ENCODE results near the gene ANKK1. TPM values are rescaled to one million over a fixed set of nuclear protein-coding genes. Genes with fewer than 3 reads are reported as not detected.

ANKK1 gene
- total RNA-seq, 2 donors from 2014 or later: 0.10 to 0.32 TPM

DNA sequence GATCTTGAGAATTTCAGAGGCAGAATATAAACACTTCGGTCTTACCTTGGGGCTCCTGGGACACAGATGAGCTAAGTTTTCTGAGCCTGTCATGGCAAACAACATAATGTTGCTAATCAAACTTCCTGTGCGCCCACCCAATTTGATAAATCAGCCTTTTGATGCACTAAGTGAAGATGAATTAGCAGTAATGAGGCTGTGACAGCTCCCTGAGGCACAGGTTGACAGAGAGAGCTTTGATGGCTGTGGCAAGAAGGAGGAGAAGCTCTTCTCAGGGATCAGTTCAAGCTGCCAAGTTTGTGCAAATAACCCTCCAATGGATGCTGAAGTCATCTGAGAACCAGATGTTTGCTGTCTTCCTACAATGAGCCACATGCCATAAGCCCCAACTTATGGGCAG lies 53.2 kb downstream of the ANKK1 start:
- no peaks in the 10 kb centered on the region for H3K9me3 ChIP-seq
- H3K36me3 ChIP-seq: no peaks in the 10 kb centered on the region
- intact Hi-C loops (cut with DNase I): no loop called here
- H3K4me3 ChIP-seq: no peak overlapping the region
- H3K9ac ChIP-seq (ENCODE audit: low read depth in 2 of 2, low read length in 2 of 2): no peak overlapping the region
- no peak for DNase-seq
- no peaks in the 10 kb centered on the region for H3K27me3 ChIP-seq
- H3K4me1 ChIP-seq: no peaks in the 10 kb centered on the region
- no peak for TF ChIP-seq CTCF (IDR thresholded peaks at IDR 0.05)
- no peak overlapping the region for H3K27ac ChIP-seq

DNA sequence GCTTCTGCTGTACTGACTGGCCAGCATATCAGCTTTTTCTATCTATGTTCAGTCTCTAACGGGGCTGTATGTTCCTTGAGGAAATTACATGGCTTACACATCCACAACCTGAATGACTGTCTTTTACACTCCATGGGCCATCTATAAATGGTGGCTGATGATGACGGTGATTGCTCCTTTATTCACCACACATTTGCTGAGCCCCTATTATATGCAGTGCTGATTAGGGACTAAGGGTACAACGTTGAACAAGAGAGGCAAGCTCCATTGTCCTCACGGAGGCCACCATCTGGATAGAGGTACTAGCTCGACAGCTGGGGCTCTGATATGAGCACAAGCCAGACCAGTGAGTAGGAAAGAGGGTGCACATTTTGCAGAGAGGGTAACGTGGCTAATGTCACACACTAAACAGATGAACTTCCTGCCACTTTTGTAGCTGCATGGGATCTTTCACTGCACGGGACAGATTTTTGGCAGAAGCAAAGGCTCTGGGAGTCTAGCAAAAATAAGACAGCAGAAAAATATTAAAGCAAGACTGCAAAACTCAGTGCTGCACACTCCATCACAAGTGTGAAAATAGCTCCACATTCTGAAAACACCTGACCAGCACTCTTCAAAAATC lies 57.0 kb downstream of the ANKK1 start:
- intact Hi-C loops (cut with DNase I): no loop called here

GRCh38 chr11:113446112-113446511 lies 58.5 kb downstream of the ANKK1 start:
- intact Hi-C loops (cut with DNase I): no loop called here
- no peak overlapping the region for H3K27ac ChIP-seq
- H3K9ac ChIP-seq (ENCODE audit: low read depth in 2 of 2, low read length in 2 of 2): no peak overlapping the region

More for the DNA sequence above, 57.0 kb downstream of the ANKK1 start:
- Histone ChIP-seq H3K4me1 (no peaks in the 10 kb centered on the region), H3K9ac (ENCODE audit: low read depth in 2 of 2, low read length in 2 of 2) (no peak overlapping the region), H3K27ac (no peak overlapping the region), H3K9me3 (no peaks in the 10 kb centered on the region), H3K27me3 (no peaks in the 10 kb centered on the region), H3K4me3 (no peak overlapping the region), H3K36me3 (no peaks in the 10 kb centered on the region)
- no peak for DNase-seq
- no peak for TF ChIP-seq CTCF (IDR thresholded peaks at IDR 0.05)

DNA sequence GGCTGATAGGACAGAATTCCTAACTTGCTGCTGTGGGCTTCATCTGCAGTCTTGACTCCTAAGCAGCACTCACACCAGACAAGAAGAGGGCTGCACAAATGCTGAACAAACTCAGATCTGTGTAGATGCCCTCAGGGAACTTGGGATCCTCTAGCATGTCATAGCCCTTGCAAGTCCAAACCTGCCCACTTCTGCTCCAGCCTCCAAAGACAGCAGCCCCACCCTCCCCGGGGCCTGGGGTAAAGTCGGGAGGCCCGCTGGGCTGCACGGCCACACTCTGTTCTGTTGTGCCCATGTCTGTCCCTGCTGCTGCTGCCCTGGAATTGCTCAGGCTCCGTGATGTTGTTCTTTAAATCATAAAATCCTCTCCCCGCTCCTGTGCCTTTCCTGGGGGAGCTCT lies 59.4 kb downstream of the ANKK1 start:
- no peak for TF ChIP-seq CTCF (IDR thresholded peaks at IDR 0.05)
- H3K27ac ChIP-seq: no peak overlapping the region
- no peak overlapping the region for H3K4me3 ChIP-seq
- H3K27me3 ChIP-seq: no peaks in the 10 kb centered on the region
- H3K9me3 ChIP-seq: no peaks in the 10 kb centered on the region
- DNase-seq: no peak
- no peaks in the 10 kb centered on the region for H3K36me3 ChIP-seq
- intact Hi-C loops (cut with DNase I): no loop called here
- H3K9ac ChIP-seq (ENCODE audit: low read depth in 2 of 2, low read length in 2 of 2): no peak overlapping the region
- H3K4me1 ChIP-seq: no peaks in the 10 kb centered on the region

More at GRCh38 chr11:113446112-113446511, 58.5 kb downstream of the ANKK1 start:
- Histone ChIP-seq H3K4me3 (no peak overlapping the region), H3K27me3 (no peaks in the 10 kb centered on the region), H3K36me3 (no peaks in the 10 kb centered on the region), H3K9me3 (no peaks in the 10 kb centered on the region), H3K4me1 (no peaks in the 10 kb centered on the region)
- TF ChIP-seq CTCF (IDR thresholded peaks at IDR 0.05): no peak
- DNase-seq: no peak

DNA sequence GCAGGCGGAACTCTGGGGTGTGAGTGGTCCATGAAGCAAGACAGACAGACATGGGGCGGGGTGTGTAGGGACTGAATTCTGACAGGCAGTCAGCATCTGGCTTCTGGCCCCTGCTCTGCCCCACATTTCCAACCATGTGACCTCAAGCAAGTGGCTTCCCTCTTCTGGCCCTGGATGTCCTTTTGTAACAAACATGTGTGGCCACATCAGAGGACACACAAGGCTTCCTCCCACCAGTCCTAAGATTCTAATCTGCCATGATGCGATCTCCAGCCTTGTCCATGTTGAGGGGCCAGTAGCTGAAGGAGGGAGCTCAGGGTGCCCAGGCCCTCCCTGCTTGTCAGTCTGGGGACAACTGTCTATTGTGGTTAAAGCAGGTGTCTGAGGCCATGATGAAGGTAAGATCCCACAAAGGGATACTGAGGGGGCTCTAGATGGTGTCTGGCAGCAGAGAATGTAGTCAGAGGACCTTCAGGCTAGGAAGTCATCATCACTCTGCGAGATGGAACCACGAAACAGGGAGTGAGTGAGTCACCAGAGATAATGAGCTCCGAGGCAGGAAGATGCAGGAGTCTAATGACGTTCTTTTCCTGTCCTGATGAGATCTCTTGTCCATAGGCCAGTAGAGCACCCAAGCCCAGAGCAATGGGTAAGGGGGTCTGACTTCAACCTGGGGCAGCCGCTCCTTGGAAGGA lies 60.2 kb downstream of the ANKK1 start:
- no peak for DNase-seq
- Histone ChIP-seq H3K9me3 (no peaks in the 10 kb centered on the region), H3K27me3 (no peaks in the 10 kb centered on the region), H3K27ac (no peak overlapping the region), H3K9ac (ENCODE audit: low read depth in 2 of 2, low read length in 2 of 2) (no peak overlapping the region), H3K4me1 (no peaks in the 10 kb centered on the region), H3K36me3 (no peaks in the 10 kb centered on the region), H3K4me3 (no peak overlapping the region)
- no peak for TF ChIP-seq CTCF (IDR thresholded peaks at IDR 0.05)
- intact Hi-C loops (cut with DNase I): no loop called here

All from colonic mucosa (tissue), 4 donors.